Astrocyte (in vitro differentiated cells and primary cell): Measurements from ENCODE around the gene CLEC4G. TPM values are rescaled to one million over a fixed set of nuclear protein-coding genes. Genes with fewer than 3 reads are reported as not detected.

Experiments
- DNase-seq: peaks from one replicate; pipeline ENCODE4 v3.0.0-alpha.2; 2010; ENCODE audit warnings: low read depth
- FAIRE-seq: peaks from 2 replicates; lab custom pipeline; 2011; peaks lifted over from hg19 to GRCh38; lab: Jason Lieb, UNC
- H2AFZ ChIP-seq: 2 replicates; pipeline ENCODE4 v1.6.0; 2012; ENCODE audit warnings: low read depth, low read length, inconsistent platforms
- H3K27ac ChIP-seq: 2 replicates; pipeline ENCODE4 v1.5.1; 2011; ENCODE audit warnings: low read depth, low read length, inconsistent platforms
- H3K27me3 ChIP-seq: 2 replicates; pipeline ENCODE4 v1.6.0; 2011; ENCODE audit warnings: low read length, inconsistent platforms; ENCODE audit not compliant: insufficient read depth
- H3K36me3 ChIP-seq: 2 replicates; pipeline ENCODE4 v1.5.1; 2011; ENCODE audit warnings: low read length, inconsistent platforms; ENCODE audit not compliant: insufficient read depth
- H3K4me1 ChIP-seq: 2 replicates; pipeline ENCODE4 v1.5.1; 2011; ENCODE audit warnings: low read length, inconsistent platforms; ENCODE audit not compliant: insufficient read depth
- H3K4me2 ChIP-seq: 2 replicates; pipeline ENCODE4 v1.6.0; 2012; ENCODE audit warnings: low read length, inconsistent platforms
- H3K4me3 ChIP-seq: 2 replicates; pipeline ENCODE4 v1.5.1; 2011; ENCODE audit warnings: low read depth, mild to moderate bottlenecking, low read length, inconsistent platforms; ENCODE audit not compliant: insufficient read depth
- H3K79me2 ChIP-seq: 2 replicates; pipeline ENCODE4 v1.6.0; 2012; ENCODE audit warnings: mild to moderate bottlenecking, low read length, inconsistent platforms; ENCODE audit not compliant: insufficient read depth
- H3K9ac ChIP-seq: 2 replicates; pipeline ENCODE4 v1.6.0; 2012; ENCODE audit warnings: mild to moderate bottlenecking, low read length, inconsistent platforms
- H3K9me3 ChIP-seq: 2 replicates; pipeline ENCODE4 v1.5.1; 2012; ENCODE audit warnings: low read depth, mild to moderate bottlenecking, low read length, inconsistent platforms; ENCODE audit not compliant: insufficient read depth
- H4K20me1 ChIP-seq: 2 replicates; pipeline ENCODE4 v1.6.0; 2012; ENCODE audit warnings: low read length, inconsistent platforms; ENCODE audit not compliant: insufficient read depth
- H3K27ac Mint-ChIP-seq: one replicate; pipeline ENCODE4 v1.8.0; 2021; ENCODE audit warnings: mild to moderate bottlenecking, mixed read lengths; ENCODE audit not compliant: unreplicated experiment
- H3K27me3 Mint-ChIP-seq: one replicate; pipeline ENCODE4 v1.8.0; 2021; ENCODE audit warnings: low read depth, mixed read lengths; ENCODE audit not compliant: unreplicated experiment
- H3K36me3 Mint-ChIP-seq: one replicate; pipeline ENCODE4 v1.8.0; 2021; ENCODE audit warnings: low read depth, mixed read lengths; ENCODE audit not compliant: unreplicated experiment
- H3K4me1 Mint-ChIP-seq: one replicate; pipeline ENCODE4 v1.8.0; 2021; ENCODE audit warnings: low read depth, mixed read lengths; ENCODE audit not compliant: unreplicated experiment
- H3K4me3 Mint-ChIP-seq: one replicate; pipeline ENCODE4 v1.8.0; 2021; ENCODE audit warnings: mild to moderate bottlenecking, moderate library complexity, mixed read lengths; ENCODE audit not compliant: unreplicated experiment
- H3K9me3 Mint-ChIP-seq: one replicate; pipeline ENCODE4 v1.8.0; 2021; ENCODE audit warnings: mild to moderate bottlenecking, mixed read lengths; ENCODE audit not compliant: unreplicated experiment
- EZH2 ChIP-seq: IDR thresholded peaks from 2 replicates; pipeline ENCODE4 v1.6.1; 2012; ENCODE audit warnings: mild to moderate bottlenecking, low read length, inconsistent platforms; ENCODE audit not compliant: insufficient read depth
- total RNA-seq: library from RNA; stranded (reverse); gene quantifications from 2 replicates; pipeline ENCODE4 v1.2.1, GENCODE V29; 2021
- TF ChIP-seq, protein P1 (sequence below): IDR thresholded peaks from 2 replicates; pipeline ENCODE4 v1.5.1; 2011; ENCODE audit warnings: low read depth, mild to moderate bottlenecking, inconsistent platforms, low read length, moderate library complexity; ENCODE audit not compliant: insufficient read depth

Gene CLEC4G
- total RNA-seq, 1 donor from 2014 or later: not detected

GRCh38 chr19:7705387-7706187 is 26.3 kb downstream of the CLEC4G start:
- Mint-ChIP-seq H3K9me3 (no peaks in the 10 kb centered on the region), H3K27me3 (peaks cover 46% of the 10 kb centered on the region), H3K4me1 (no peaks in the 10 kb centered on the region), H3K36me3 (no peaks in the 10 kb centered on the region), H3K27ac (no peak overlapping the region), H3K4me3 (no peak overlapping the region)
- FAIRE-seq: no peak
- Histone ChIP-seq H3K79me2 (no peaks in the 10 kb centered on the region), H3K9me3 (no peaks in the 10 kb centered on the region), H3K4me1 (no peaks in the 10 kb centered on the region), H3K9ac (no peak overlapping the region), H3K27ac (no peak overlapping the region), H3K36me3 (no peaks in the 10 kb centered on the region), H4K20me1 (no peaks in the 10 kb centered on the region), H3K4me3 (no peak overlapping the region), H3K27me3 (no peaks in the 10 kb centered on the region), H3K4me2 (no peak overlapping the region), H2AFZ (no peak overlapping the region)
- no peak for DNase-seq
- no peak for TF ChIP-seq EZH2
- TF ChIP-seq, protein P1, sequence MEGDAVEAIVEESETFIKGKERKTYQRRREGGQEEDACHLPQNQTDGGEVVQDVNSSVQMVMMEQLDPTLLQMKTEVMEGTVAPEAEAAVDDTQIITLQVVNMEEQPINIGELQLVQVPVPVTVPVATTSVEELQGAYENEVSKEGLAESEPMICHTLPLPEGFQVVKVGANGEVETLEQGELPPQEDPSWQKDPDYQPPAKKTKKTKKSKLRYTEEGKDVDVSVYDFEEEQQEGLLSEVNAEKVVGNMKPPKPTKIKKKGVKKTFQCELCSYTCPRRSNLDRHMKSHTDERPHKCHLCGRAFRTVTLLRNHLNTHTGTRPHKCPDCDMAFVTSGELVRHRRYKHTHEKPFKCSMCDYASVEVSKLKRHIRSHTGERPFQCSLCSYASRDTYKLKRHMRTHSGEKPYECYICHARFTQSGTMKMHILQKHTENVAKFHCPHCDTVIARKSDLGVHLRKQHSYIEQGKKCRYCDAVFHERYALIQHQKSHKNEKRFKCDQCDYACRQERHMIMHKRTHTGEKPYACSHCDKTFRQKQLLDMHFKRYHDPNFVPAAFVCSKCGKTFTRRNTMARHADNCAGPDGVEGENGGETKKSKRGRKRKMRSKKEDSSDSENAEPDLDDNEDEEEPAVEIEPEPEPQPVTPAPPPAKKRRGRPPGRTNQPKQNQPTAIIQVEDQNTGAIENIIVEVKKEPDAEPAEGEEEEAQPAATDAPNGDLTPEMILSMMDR: no peak

GRCh38 chr19:7704280-7705060 is 27.4 kb downstream of the CLEC4G start:
- DNase-seq (no peak), FAIRE-seq (no peak)
- Histone ChIP-seq H3K9ac (no peak overlapping the region), H3K4me1 (no peaks in the 10 kb centered on the region), H3K36me3 (no peaks in the 10 kb centered on the region), H3K27me3 (no peaks in the 10 kb centered on the region), H3K79me2 (no peaks in the 10 kb centered on the region), H3K4me3 (no peak overlapping the region), H3K4me2 (no peak overlapping the region), H2AFZ (no peak overlapping the region), H3K27ac (no peak overlapping the region), H3K9me3 (no peaks in the 10 kb centered on the region), H4K20me1 (no peaks in the 10 kb centered on the region)
- peaks cover 45% of the 10 kb centered on the region for H3K27me3 Mint-ChIP-seq
- H3K4me1 Mint-ChIP-seq: no peaks in the 10 kb centered on the region
- no peaks in the 10 kb centered on the region for H3K36me3 Mint-ChIP-seq
- H3K4me3 Mint-ChIP-seq: no peak overlapping the region
- no peaks in the 10 kb centered on the region for H3K9me3 Mint-ChIP-seq
- TF ChIP-seq EZH2: no peak
- TF ChIP-seq, protein P1: no peak
- no peak overlapping the region for H3K27ac Mint-ChIP-seq
